Parathyroid adenoma (tissue), 2 donors: ENCODE measurements around the gene ALG14.
A peak's percentile ranks its signal among the peaks of the same experiment; 100 is the strongest.

Experiments used
- H2AFZ ChIP-seq: fragments of 300-600 bp; sonication (generic); one replicate; pipeline ENCODE4 v1.7.0; 2017; ENCODE audit warnings: antibody characterized with exemption, mild to moderate bottlenecking
- H3K27ac ChIP-seq: fragments of 300-600 bp; sonication (generic); one replicate; pipeline ENCODE4 v1.7.0; 2017
- H3K27me3 ChIP-seq: fragments of 300-600 bp; sonication (generic); one replicate; pipeline ENCODE4 v1.7.0; 2017; ENCODE audit warnings: low read length; ENCODE audit not compliant: control insufficient read depth, insufficient read depth
- H3K36me3 ChIP-seq: fragments of 300-600 bp; sonication (generic); one replicate; pipeline ENCODE4 v1.7.0; 2017; ENCODE audit warnings: low read length; ENCODE audit not compliant: control insufficient read depth, insufficient read depth
- H3K4me1 ChIP-seq: fragments of 300-600 bp; sonication (generic); one replicate; pipeline ENCODE4 v1.7.0; 2017; ENCODE audit warnings: control low read depth
- H3K4me2 ChIP-seq: fragments of 300-600 bp; sonication (generic); one replicate; pipeline ENCODE4 v1.7.0; 2017; ENCODE audit warnings: low read length
- H3K4me3 ChIP-seq: fragments of 300-600 bp; sonication (generic); one replicate; pipeline ENCODE4 v1.7.0; 2017; ENCODE audit warnings: low read depth, low read length
- H3K79me2 ChIP-seq: fragments of 300-600 bp; sonication (generic); one replicate; pipeline ENCODE4 v1.7.0; 2017; ENCODE audit warnings: control low read depth
- H3K9ac ChIP-seq: fragments of 300-600 bp; sonication (generic); one replicate; pipeline ENCODE4 v1.7.0; 2017; ENCODE audit warnings: mild to moderate bottlenecking
- H3K9me3 ChIP-seq: fragments of 300-600 bp; sonication (generic); one replicate; pipeline ENCODE4 v1.7.0; 2017; ENCODE audit warnings: low read length; ENCODE audit not compliant: control insufficient read depth
- TF ChIP-seq, protein P1 (sequence below): fragments of 300-600 bp; sonication (generic); IDR thresholded peaks from one replicate; pipeline ENCODE4 v1.7.0; 2017; ENCODE audit warnings: antibody characterized with exemption, mild to moderate bottlenecking
- donor health status: primary hyperparathyroidism.

Gene ALG14

DNA sequence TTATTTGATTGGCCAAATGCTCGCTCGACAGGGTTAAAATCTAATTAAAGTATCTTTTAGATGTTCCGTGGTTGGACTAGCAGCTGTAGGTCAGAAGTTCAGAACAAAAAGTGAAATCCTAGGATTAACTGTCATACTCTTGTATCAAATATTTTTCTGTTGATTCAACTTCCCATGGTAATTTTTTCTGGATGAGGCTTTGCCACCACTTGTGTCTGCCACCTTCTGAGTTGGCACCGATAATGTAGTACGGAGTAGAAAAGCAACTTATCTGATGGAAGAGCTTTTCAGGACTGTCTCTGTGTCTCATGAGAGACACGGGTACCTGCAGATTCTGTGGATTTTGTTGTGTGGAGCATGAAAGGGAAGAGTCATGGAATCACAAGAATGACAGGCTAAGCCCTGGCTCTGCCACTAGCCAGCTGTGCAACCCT, 101.2 kb downstream of the ALG14 start:
- no peaks in the 10 kb centered on the region for H3K9me3 ChIP-seq
- H3K27me3 ChIP-seq, result no peaks in the 10 kb centered on the region
- H3K4me2 ChIP-seq, result no peak overlapping the region
- no peak overlapping the region for H3K9ac ChIP-seq
- H3K4me3 ChIP-seq, result no peak overlapping the region
- H3K79me2 ChIP-seq, result no peaks in the 10 kb centered on the region
- no peaks in the 10 kb centered on the region for H3K36me3 ChIP-seq
- TF ChIP-seq, protein P1, sequence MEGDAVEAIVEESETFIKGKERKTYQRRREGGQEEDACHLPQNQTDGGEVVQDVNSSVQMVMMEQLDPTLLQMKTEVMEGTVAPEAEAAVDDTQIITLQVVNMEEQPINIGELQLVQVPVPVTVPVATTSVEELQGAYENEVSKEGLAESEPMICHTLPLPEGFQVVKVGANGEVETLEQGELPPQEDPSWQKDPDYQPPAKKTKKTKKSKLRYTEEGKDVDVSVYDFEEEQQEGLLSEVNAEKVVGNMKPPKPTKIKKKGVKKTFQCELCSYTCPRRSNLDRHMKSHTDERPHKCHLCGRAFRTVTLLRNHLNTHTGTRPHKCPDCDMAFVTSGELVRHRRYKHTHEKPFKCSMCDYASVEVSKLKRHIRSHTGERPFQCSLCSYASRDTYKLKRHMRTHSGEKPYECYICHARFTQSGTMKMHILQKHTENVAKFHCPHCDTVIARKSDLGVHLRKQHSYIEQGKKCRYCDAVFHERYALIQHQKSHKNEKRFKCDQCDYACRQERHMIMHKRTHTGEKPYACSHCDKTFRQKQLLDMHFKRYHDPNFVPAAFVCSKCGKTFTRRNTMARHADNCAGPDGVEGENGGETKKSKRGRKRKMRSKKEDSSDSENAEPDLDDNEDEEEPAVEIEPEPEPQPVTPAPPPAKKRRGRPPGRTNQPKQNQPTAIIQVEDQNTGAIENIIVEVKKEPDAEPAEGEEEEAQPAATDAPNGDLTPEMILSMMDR, result no peak
- H2AFZ ChIP-seq, result no peak overlapping the region
- H3K27ac ChIP-seq, result peak overlapping the region; percentile 39
- peaks cover 4% of the 10 kb centered on the region for H3K4me1 ChIP-seq

DNA sequence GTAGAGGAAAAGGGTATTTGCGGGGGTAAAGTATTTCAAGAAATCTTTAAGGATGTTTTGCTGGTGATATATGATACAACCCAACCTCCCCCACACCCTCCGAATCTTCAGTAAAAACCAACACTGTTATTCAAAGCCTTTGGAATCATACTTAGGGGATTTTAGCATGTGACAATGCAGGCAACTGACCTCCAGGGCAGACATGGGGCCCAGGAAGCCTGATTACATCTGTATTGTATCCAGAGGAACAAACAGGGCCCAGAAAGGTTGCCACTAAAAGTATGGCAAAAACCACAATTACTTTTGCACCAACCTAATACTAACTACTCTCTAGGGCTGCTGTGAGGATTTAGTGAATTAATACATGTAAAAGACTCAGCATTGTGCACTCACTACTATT, 102.0 kb downstream of the ALG14 start:
- Histone ChIP-seq H3K4me2 (no peak overlapping the region), H3K9ac (no peak overlapping the region), H3K79me2 (no peaks in the 10 kb centered on the region), H3K36me3 (no peaks in the 10 kb centered on the region), H3K4me3 (no peak overlapping the region), H3K27me3 (no peaks in the 10 kb centered on the region), H3K4me1 (peaks cover 4% of the 10 kb centered on the region), H3K27ac (peak overlapping the region; percentile 39), H3K9me3 (no peaks in the 10 kb centered on the region), H2AFZ (no peak overlapping the region)
- TF ChIP-seq, protein P1, result no peak

DNA sequence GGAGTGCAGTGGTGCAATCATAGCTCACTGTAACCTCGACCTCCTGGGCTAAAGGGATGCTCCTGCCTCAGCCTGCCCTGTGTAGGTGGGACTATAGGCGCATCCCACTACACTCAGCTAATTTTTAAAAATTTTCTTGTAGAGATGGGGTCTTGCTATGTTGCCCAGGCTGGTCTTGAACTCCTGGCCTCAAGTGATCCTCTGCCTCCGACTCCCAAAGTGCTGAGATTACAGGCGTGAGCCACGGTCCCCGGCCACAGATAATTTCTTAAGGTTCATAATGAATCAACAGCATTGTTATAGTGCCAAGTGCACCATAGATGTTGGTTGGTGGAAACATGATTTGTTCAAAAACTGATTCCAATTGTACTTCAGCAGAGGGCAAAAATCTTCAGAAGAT, 103.6 kb downstream of the ALG14 start:
- Histone ChIP-seq H3K4me3 (no peak overlapping the region), H3K27ac (no peak overlapping the region), H3K79me2 (no peaks in the 10 kb centered on the region), H3K4me2 (no peak overlapping the region), H3K4me1 (peaks cover 4% of the 10 kb centered on the region), H3K9ac (no peak overlapping the region), H3K27me3 (no peaks in the 10 kb centered on the region), H3K36me3 (no peaks in the 10 kb centered on the region), H3K9me3 (no peaks in the 10 kb centered on the region), H2AFZ (no peak overlapping the region)
- TF ChIP-seq, protein P1, result no peak

DNA sequence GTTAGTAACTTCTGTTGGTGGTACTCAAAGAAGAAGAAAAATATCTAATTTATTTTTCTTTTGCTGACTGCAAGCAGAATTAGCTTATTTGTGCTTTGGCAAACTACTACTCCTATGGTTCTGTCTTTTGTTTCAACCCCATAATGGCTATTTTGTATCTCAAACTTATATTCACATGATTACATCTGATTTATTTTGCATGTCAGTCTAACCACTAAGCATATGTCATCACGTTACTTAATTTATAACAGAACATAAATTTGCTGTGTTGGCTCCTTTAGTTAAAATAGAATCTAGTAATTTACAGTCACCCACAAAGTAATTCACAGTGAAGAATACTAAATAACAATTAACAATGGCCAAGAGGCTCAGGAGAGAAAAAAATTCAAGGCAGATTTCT, 106.7 kb downstream of the ALG14 start:
- no peak overlapping the region for H3K4me3 ChIP-seq
- no peak overlapping the region for H3K9ac ChIP-seq
- H3K4me2 ChIP-seq, result no peak overlapping the region
- H3K27me3 ChIP-seq, result no peaks in the 10 kb centered on the region
- H3K4me1 ChIP-seq, result peaks cover 4% of the 10 kb centered on the region
- H3K36me3 ChIP-seq, result no peaks in the 10 kb centered on the region
- no peak overlapping the region for H3K27ac ChIP-seq
- TF ChIP-seq, protein P1, result no peak
- H3K79me2 ChIP-seq, result no peaks in the 10 kb centered on the region
- H2AFZ ChIP-seq, result no peak overlapping the region
- no peaks in the 10 kb centered on the region for H3K9me3 ChIP-seq

DNA sequence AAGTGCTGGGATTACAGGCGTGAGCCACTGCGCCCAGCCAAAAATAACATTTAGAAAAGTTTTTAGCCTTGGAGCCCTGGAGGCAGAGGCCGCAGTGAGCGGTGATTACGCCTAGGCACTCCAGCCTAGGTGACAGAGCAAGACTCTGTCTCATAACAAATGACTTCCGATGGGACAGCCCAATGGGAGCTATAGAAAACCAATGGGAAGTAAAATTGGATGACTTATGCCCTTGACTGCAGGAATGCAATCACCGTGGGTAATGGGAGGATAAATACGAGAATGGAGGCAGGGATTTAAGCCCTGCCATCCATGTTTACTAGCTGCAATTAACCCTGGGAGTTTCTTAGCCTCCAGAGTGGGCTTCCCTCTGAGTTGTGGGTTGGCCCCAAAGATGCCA, 108.9 kb downstream of the ALG14 start:
- no peak overlapping the region for H3K4me2 ChIP-seq
- no peaks in the 10 kb centered on the region for H3K4me1 ChIP-seq
- no peak overlapping the region for H3K27ac ChIP-seq
- no peaks in the 10 kb centered on the region for H3K79me2 ChIP-seq
- no peak overlapping the region for H2AFZ ChIP-seq
- TF ChIP-seq, protein P1, result no peak
- H3K9ac ChIP-seq, result no peak overlapping the region
- no peaks in the 10 kb centered on the region for H3K27me3 ChIP-seq
- H3K4me3 ChIP-seq, result no peak overlapping the region
- H3K36me3 ChIP-seq, result no peaks in the 10 kb centered on the region
- H3K9me3 ChIP-seq, result no peaks in the 10 kb centered on the region
